GM12878 (cell line): ENCODE data around the gene FBRSL1. TPM values are rescaled to one million over a fixed set of nuclear protein-coding genes. Genes with fewer than 3 reads are reported as not detected.

Experiments used
- ATAC-seq: fragments of 200-7000 bp; cut with Tn5 transposase; 3 replicates; pipeline ENCODE4 v1.9.1; 2020; ENCODE audit warnings: mild to moderate bottlenecking, moderate library complexity
- BruUV-seq: library from RNA; stranded (reverse); fragments of 400-500 nt; replicated peaks from 2 replicates; lab custom pipeline; 2021; lab: Mats Ljungman, UMichigan
- CTCF ChIA-PET: fragments of 300-600 bp; sonication (Branson Sonifier 250); formaldehyde crosslinking; extraction: SDS; loops from one replicate; lab custom pipeline; 2021; ENCODE audit warnings: inconsistent platforms; lab: Yijun Ruan, JAX
- POLR2A ChIA-PET: fragments of 350-600 bp; formaldehyde crosslinking; extraction: SDS; loops from one replicate; lab custom pipeline; 2021; ENCODE audit warnings: inconsistent platforms; lab: Charles Lee
- RAD21 ChIA-PET: fragments of 300-600 bp; sonication (Branson Sonifier 250); formaldehyde crosslinking; loops from one replicate; lab custom pipeline; 2023; ENCODE audit warnings: antibody characterized with exemption; ENCODE audit not compliant: unreplicated experiment; lab: Charles Lee
- SMC1A ChIA-PET: fragments of 300-600 bp; sonication (Branson Sonifier 250); formaldehyde crosslinking; loops from one replicate; lab custom pipeline; 2023; ENCODE audit not compliant: unreplicated experiment, uncharacterized antibody; lab: Charles Lee
- DNase-seq: peaks from one replicate; pipeline ENCODE4 v3.0.0-alpha.2; 2011; ENCODE audit warnings: low read depth, low spot score
- FAIRE-seq: peaks from 3 replicates; lab custom pipeline; 2011; peaks lifted over from hg19 to GRCh38; lab: Jason Lieb, UNC
- H2AFZ ChIP-seq: 2 replicates; pipeline ENCODE4 v1.6.0; 2011; ENCODE audit warnings: low read depth, low read length, control low read depth; ENCODE audit not compliant: control insufficient read depth
- H3K27ac ChIP-seq: 2 replicates; pipeline ENCODE4 v1.5.1; 2011; ENCODE audit warnings: control low read depth; ENCODE audit not compliant: control insufficient read depth, insufficient read depth
- H3K27me3 ChIP-seq, 2 experiments: replicated peaks in 1 of 2; 2 replicates each; pipeline versions ENCODE4 v1.6.0 to v1.6.1; 2011; ENCODE audit warnings: low read length in 1 of 2; ENCODE audit not compliant: control insufficient read depth in 2 of 2, insufficient read depth in 2 of 2
- H3K36me3 ChIP-seq, 2 experiments: 2 replicates each; pipeline ENCODE4 v1.5.1; 2011; ENCODE audit warnings: low read length in 1 of 2; ENCODE audit not compliant: control insufficient read depth in 2 of 2, insufficient read depth in 2 of 2
- H3K4me1 ChIP-seq: 2 replicates; pipeline ENCODE4 v1.6.1; 2011; ENCODE audit warnings: mild to moderate bottlenecking, low read length, moderate library complexity, mixed read lengths; ENCODE audit not compliant: control insufficient read depth, insufficient read depth
- H3K4me2 ChIP-seq: 2 replicates; pipeline ENCODE4 v1.6.0; 2011; ENCODE audit warnings: control low read depth; ENCODE audit not compliant: control insufficient read depth, insufficient read depth
- H3K4me3 ChIP-seq: fragments of 200-600 bp; sonication (generic); 2 replicates; pipeline ENCODE4 v1.5.1; 2016
- H3K79me2 ChIP-seq: 2 replicates; pipeline ENCODE4 v1.6.0; 2011; ENCODE audit warnings: low read length; ENCODE audit not compliant: control insufficient read depth, insufficient read depth
- H3K9ac ChIP-seq: 2 replicates; pipeline ENCODE4 v1.8.0; 2011; ENCODE audit warnings: low read length, control low read depth, mixed read lengths; ENCODE audit not compliant: control insufficient read depth, insufficient read depth
- H3K9me3 ChIP-seq: replicated peaks from 3 replicates; pipeline ENCODE4 v1.5.1; 2011; ENCODE audit warnings: mild to moderate bottlenecking, low read length; ENCODE audit not compliant: control insufficient read depth, insufficient read depth
- H4K20me1 ChIP-seq: 2 replicates; pipeline ENCODE4 v1.6.0; 2011; ENCODE audit not compliant: control insufficient read depth, insufficient read depth
- CHD4 ChIP-seq: fragments of 200-600 bp; sonication (generic); IDR thresholded peaks from 2 replicates; pipeline ENCODE4 v1.6.1; 2016; ENCODE audit warnings: mild to moderate bottlenecking
- ESRRA ChIP-seq: IDR thresholded peaks from 2 replicates; pipeline ENCODE4 v1.6.1; 2012; ENCODE audit warnings: mild to moderate bottlenecking, low read length, improper control_type of control experiment
- JUND ChIP-seq: IDR thresholded peaks from 2 replicates; pipeline ENCODE4 v1.6.1; 2012; ENCODE audit warnings: low read depth, mild to moderate bottlenecking, low read length, improper control_type of control experiment, moderate library complexity
- NFYA ChIP-seq: IDR thresholded peaks from 2 replicates; pipeline ENCODE4 v1.6.1; 2011; ENCODE audit warnings: low read depth, mild to moderate bottlenecking, low read length, improper control_type of control experiment, borderline replicate concordance
- PML ChIP-seq: IDR thresholded peaks from 2 replicates; pipeline ENCODE4 v1.6.1; 2012; ENCODE audit warnings: low read length, inconsistent platforms
- SIX5 ChIP-seq: IDR thresholded peaks from 2 replicates; pipeline ENCODE4 v1.6.1; 2011; ENCODE audit warnings: mild to moderate bottlenecking, low read depth, low read length, moderate library complexity; ENCODE audit not compliant: severe bottlenecking
- SP1 ChIP-seq: IDR thresholded peaks from one replicate; pipeline ENCODE4 v1.6.1; 2011; ENCODE audit warnings: low read depth, low read length
- WRNIP1 ChIP-seq: IDR thresholded peaks from 2 replicates; pipeline ENCODE4 v1.6.1; 2011; ENCODE audit warnings: low read depth, low read length, improper control_type of control experiment, borderline replicate concordance
- WGBS: methylation state at CpG from one replicate; pipeline ENCODE4 v1.1.6; 2016; ENCODE audit warnings: low lambda C conversion rate; ENCODE audit not compliant: insufficient replicate concordance, insufficient coverage; ENCODE audit errors: missing lambda C conversion rate; 5-methylcytosine and 5-hydroxymethylcytosine counted together
- in situ Hi-C: fragments of 300-500 bp; cut with MboI; formaldehyde crosslinking; loops from 9 replicates; pipeline ENCODE4 v1.14.3; 2018; ENCODE audit warnings: mixed read lengths
- intact Hi-C: fragments of 100-400 bp; cut with micrococcal nuclease; formaldehyde crosslinking; loops from one replicate; pipeline ENCODE4 v1.14.2; 2022; ENCODE audit not compliant: unreplicated experiment
- polyA plus RNA-seq, 11 experiments: library from polyadenylated mRNA; depleted of rRNA in 4 of 11; unstranded in 6 of 11; stranded (reverse) in 5 of 11; fragments of >200 nt; fragmentation: Nextera tagmentation in 4 of 11; fragmentation: Illumina TruSeq in 1 of 11; extraction: Ambion mirVana in 4 of 11; extraction: Trizol in 1 of 11; gene quantifications; 1 replicate in 1 of 11; 2 replicates in 10 of 11; pipeline versions ENCODE4 v1.2.1 to v1.2.3, GENCODE V29; 2011 to 2016; ENCODE audit warnings: inconsistent platforms in 2 of 11, missing spikeins in 2 of 11, low read depth in 1 of 11
- total RNA-seq, 4 experiments: library from RNA; depleted of rRNA in 3 of 4; stranded (reverse); fragments of >200 nt in 3 of 4; fragmentation: Illumina TruSeq in 1 of 4; extraction: Trizol in 1 of 4; gene quantifications; 2 replicates each; pipeline versions ENCODE4 v1.2.1 to v1.2.3, GENCODE V29; 2013 to 2021

Gene FBRSL1
- total and polyA plus RNA-seq, 10 of the 15 experiments (the other 5 are each of a cell fraction or from before 2014, with no cell fraction given): 0.19 to 55.1 (median 4.1) TPM

DNA sequence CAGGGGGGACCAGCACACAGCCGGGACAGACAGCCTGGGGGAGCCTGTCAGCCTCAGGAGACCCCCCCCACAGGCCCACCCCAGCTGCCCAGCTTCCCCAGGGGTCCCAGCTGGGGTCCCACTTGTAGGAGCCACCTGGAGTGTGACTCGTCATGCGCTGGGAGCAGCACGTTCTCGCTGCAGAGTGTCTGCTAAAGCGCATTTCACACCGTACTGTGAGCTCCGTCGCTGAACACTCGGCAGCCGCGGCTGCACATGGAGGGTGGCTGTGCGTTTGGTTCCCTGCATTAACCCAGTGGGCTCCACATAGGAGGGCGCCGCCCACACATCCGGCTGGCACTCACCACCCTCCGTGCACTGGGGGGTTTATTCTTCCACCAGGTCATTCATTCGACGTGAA is 56.7 kb downstream of the FBRSL1 start:
- Histone ChIP-seq H3K79me2 (no peaks in the 10 kb centered on the region), H3K4me3 (no peak overlapping the region), H2AFZ (no peak overlapping the region), H3K27ac (no peak overlapping the region), H3K36me3 (no peaks in the 10 kb centered on the region), H3K4me1 (no peaks in the 10 kb centered on the region), H3K9me3 (no peaks in the 10 kb centered on the region), H3K9ac (no peak overlapping the region), H4K20me1 (no peaks in the 10 kb centered on the region), H3K4me2 (no peak overlapping the region), H3K27me3 (no peaks in the 10 kb centered on the region)
- 92% methylated on average over 19 of the region's 19 CpGs for WGBS
- intact Hi-C loops: no loop called here
- DNase-seq (no peak), FAIRE-seq (no peak), ATAC-seq (no peak)
- SMC1A ChIA-PET: no interaction called here
- RAD21 ChIA-PET: no interaction called here
- BruUV-seq: no TSS peak
- in situ Hi-C loops: no loop called here
- POLR2A ChIA-PET: no interaction called here
- CTCF ChIA-PET: no interaction called here
- TF ChIP-seq ESRRA (no peak), SIX5 (no peak)

DNA sequence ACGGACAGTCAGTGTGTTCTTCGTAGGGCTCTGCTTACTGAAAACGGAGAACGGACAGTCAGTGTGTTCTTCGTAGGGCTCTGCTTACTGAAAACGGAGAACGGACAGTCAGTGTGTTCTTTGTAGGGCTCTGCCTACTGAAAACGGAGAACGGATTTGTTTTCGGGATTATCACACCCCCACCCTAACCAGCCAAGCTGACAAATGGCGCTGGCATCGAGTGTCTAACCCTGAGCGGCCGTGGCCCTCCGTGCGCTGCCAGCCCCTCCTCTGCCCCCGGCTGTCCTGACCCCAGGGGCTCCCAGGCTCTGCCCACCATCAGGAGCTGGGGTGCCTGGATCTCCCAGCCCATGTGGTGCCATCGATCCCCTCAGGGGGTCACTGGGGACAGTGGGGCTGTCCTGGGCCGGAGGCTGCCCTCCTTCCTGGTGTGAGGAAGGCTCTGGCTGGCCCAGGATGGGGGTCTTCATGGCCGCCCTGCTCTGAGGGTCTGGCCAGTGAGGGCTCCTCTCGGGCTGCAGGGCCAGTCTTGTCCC is 57.3 kb downstream of the FBRSL1 start:
- Histone ChIP-seq H3K4me2 (no peak overlapping the region), H2AFZ (no peak overlapping the region), H3K4me3 (no peak overlapping the region), H3K9ac (no peak overlapping the region), H3K9me3 (no peaks in the 10 kb centered on the region), H3K79me2 (no peaks in the 10 kb centered on the region), H3K27ac (no peak overlapping the region), H3K27me3 (no peaks in the 10 kb centered on the region), H4K20me1 (no peaks in the 10 kb centered on the region), H3K36me3 (no peaks in the 10 kb centered on the region), H3K4me1 (no peaks in the 10 kb centered on the region)
- ChIA-PET SMC1A (no interaction called here), RAD21 (no interaction called here), POLR2A (no interaction called here), CTCF (no interaction called here)
- BruUV-seq: no TSS peak
- ATAC-seq: no peak
- intact Hi-C loops (no loop called here), in situ Hi-C loops (no loop called here)
- FAIRE-seq: no peak
- WGBS: 79% methylated on average over 17 of the region's 21 CpGs
- no peak for DNase-seq
- TF ChIP-seq WRNIP1 (no peak), PML (no peak), NFYA (no peak), CHD4 (no peak), JUND (no peak), SP1 (no peak)
